Activated CD8-positive, alpha-beta memory T cell treated with anti-CD3 and anti-CD28 coated beads for 24 hours (primary cell): ENCODE results near the gene KRTAP10-1.

Source experiments
- DNase-seq: peaks from one replicate; pipeline ENCODE4 v3.0.0-alpha.2; 2020

Gene KRTAP10-1, protein sequence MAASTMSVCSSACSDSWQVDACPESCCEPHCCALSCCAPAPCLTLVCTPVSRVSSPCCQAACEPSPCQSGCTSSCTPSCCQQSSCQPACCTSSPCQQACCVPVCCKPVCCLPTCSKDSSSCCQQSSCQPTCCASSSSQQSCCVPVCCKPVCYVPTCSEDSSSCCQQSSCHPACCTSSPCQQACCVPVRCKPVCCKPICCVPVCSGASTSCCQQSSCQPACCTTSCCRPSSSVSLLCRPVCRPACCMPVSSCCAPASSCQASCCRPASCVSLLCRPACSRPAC

DNA sequence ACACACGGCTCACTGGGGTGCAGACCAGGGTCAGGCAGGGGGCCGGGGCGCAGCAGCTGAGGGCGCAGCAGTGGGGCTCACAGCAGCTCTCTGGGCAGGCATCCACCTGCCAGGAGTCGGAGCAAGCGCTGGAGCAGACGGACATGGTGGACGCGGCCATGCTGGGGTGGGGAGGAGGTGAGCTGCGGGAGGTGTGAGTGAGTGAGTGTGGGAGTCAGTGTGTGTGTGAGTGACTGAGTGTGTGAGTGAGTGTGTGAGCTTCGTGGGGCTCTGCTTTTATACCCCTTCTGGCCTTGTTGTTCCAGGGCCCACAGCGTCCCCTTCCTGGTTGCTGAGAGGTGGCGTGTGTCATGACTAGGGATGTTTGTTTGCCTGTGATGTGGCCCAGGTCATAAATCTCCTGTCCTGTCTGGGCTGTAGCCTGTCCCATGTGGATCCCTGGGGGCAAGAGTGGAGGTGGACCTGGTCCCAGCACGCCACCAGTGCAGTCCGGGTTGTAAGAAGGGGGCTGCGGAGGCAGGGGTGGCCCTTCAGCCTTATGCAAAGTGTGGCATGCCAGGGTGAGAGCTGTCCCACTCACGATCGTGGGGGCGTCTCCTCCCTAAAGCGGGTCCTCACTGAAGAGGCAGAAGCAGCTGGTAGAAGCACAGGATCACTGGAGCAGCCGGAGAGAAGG is at the start of gene KRTAP10-1:
TSS of gene KRTAP10-1 (minus strand) at position 205 of the 676 bp plus-strand sequence. CDS start at position 160, 45 bp downstream.
- peak; percentile 48 for DNase-seq

DNA sequence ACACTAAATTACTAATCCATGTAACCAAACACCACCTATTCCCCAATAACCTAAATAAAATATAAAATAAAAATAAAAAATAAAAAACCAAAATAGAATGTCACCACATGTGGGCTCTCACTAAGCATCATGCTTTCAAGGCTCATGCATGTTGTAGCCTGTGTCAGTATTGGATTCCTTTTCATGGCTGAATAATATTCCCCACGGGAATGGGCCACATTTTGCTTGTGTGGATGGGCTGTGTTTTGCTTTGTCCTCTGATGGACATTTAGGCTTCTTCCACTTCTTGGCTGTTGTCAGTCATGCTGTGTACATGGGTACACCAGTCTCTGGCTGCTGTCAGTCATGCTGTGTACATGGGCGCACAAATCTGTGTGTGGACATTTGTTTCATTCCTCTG is 49.1 kb upstream of the KRTAP10-1 start:
- no peak for DNase-seq

DNA sequence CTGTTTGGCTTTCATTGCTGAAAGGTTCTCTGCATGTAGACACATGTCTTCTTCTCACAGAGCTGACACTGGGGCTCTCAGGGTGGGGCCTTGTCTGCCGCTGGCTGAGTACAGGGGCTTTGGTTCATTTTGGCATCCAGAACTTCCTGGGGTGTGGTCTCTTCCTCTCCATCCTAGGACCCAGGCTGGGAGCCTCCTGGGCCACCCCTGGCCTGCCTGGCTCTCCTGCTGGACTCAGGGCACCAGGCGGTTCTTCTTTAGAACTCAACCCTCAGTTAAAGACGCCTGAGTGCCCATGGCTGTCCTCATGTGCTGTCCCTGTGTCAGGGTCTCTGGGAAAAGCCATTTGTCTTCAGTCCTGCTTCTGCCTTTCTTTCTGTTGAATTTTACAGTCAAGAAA is 45.9 kb upstream of the KRTAP10-1 start:
- DNase-seq = no peak

DNA sequence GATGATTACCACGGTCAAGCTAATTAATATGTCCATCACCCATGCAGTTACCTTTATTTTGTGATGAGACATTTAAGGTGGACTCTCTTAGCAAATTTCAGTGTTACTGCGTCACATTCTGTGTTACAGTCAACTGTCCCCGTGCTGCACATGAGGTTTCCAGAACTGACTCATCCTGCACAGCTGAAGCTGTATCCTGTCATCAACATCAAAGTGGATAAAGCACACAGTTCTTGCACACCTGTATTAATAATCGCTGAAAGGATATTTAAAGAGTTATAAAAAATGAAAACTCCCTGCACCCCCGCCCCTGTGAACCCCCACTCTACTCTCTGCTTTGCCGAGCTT is 43.8 kb upstream of the KRTAP10-1 start:
- no peak for DNase-seq

DNA sequence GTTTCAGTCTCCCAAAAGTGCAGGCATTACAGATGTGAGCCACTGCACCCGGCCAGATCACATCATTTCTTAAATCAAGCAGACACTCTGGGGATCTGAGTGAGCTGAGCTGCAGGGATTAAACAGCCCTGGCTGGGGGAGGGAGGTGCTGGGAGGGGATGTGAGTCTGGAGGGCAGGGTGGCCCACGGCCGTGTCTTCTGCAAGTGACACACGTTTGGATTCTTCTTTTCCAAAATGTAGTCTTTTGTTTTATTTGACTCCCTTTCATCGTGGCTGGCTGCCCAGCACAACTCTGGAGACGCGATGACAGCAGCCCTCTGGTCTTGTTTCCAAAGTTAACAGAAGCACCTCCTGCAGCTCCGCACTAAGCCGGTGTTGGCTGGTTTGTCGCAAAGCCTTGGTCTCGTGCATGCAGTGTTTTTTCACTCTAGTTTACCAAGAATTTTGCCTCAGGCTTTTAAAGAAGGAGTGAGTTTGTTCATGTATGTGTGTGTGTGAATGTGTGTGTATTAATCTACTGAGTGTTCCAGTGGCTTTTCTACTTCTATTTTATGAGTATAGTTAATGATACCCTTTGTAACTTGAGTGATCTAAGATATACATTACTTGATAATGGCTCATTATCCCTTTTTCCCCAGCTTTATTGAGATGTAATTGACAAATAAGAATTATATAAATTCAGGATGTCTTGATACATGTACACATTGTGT is 43.2 kb upstream of the KRTAP10-1 start:
- no peak for DNase-seq

DNA sequence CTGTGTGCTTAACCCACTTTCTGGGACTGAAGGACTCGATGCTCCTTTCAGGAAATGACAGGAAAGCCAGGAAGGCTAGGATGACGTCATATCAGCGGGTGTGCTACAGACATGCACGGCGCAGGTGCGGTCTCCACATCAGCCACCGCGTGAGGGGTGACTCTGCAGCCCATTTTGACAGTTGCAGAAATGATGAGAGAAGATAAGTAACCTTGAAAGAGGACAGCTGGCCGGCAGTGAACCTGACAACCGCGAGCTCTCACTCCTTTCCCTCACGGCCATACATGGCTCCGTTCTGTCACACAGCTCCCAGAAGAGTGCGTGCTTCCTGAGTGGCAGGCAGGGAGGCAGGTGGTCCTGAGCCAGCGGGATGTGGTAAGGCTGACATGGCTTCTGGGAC is 42.1 kb upstream of the KRTAP10-1 start:
- DNase-seq = peak; percentile 28

DNA sequence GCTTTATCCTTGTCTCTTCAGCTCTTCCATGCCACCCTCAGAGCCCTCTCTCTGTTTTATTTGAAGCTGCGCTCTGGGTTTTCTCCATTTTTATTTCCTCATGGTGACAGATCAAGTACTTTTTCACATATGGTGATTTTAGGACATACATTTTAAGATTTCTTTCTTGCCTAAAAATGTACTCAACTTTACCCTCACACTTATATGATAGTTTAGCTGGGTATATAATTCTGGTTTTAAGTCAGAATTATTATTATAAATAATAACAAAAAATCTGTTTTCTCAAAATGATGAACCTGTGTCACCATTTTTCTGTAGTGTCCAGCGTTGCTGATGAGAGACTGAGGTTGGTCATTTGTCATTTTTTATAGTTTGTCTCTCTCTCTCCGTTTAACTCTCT is 41.2 kb upstream of the KRTAP10-1 start:
- DNase-seq = no peak

DNA sequence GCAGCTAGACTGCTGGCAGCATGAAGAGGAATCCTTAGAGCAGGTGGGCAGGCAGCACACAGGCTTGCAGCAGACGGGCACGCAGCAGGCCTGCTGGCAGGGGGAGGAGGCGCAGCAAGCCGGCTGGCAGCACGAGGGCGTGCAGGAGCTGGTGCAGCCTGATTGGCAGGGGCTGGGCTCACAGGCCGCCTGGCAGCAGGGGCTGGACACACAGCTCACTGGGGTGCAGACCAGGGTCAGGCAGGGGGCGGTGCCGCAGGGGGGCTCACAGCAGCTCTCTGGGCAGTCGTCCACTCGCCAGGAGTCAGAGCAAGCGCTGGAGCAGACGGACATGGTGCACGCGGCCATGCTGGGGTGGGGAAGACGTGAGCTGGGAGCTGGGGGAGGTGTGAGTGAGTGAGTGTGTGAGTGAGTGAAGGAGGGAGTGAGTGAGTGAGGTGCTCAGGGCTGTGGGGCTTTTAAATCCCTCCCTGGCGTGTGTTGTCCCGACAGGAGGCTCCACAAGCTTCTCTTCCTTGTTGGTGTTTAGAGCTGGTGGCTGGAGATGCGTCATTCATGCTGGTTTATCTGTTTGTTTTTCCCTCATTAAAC is 40.3 kb upstream of the KRTAP10-1 start, which contains the start of gene KRTAP10-5:
TSS of gene KRTAP10-5 (minus strand) at position 374 of the 591 bp plus-strand sequence. CDS start at position 348, 26 bp downstream.
- DNase-seq = peak; percentile 56

DNA sequence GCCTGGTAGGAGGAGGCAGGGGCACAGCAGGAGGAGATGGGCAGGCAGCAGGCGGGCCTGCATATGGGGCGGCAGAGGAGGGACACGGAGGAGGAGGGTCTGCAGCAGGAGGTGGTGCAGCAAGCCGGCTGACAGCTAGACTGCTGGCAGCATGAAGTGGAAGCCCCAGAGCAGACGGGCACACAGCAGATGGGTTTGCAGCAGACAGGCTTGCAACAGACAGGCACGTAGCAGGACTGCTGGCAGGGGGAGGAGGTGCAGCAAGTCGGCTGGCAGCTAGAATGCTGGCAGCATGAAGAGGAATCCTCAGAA is 39.8 kb upstream of the KRTAP10-1 start:
- peak; percentile 45 for DNase-seq

DNA sequence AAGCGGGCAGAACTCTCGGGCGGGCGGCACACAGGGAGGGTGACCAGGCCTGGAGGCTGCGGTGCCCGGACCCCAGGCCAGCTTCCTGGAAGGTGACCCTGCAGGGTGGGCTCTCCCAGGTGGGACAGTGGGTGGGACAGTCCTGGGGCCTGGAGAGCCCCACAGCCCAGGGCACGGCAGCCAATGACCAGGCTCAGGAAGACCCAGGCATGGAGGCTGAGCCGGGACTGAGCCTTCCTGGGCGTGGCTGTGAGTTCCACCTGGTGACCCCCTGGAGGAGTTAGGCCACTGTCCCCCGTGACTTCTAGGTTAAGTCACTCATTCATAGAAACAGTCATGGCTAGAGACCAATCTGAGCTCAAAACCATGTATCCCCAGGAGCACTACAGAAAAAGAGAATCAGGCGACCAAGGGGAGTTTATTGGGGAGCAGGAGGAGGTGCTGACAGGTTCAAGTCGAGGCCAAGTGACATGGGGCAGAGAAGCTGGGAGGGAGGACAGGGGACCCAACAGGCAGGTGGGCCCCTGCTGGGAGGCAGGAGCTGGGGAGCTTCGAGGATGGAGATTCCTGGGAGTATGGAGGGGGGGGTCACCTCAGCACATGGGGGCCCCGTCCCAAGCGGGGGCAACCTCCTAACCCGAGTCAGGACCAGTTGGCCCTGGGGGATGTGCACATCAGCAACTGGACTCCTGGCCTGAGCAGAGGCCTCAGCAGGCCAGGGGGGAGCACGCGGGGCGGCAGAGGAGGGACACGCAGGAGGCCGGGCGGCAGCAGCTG is 39.2 kb upstream of the KRTAP10-1 start:
- peak; percentile 43 for DNase-seq

DNA sequence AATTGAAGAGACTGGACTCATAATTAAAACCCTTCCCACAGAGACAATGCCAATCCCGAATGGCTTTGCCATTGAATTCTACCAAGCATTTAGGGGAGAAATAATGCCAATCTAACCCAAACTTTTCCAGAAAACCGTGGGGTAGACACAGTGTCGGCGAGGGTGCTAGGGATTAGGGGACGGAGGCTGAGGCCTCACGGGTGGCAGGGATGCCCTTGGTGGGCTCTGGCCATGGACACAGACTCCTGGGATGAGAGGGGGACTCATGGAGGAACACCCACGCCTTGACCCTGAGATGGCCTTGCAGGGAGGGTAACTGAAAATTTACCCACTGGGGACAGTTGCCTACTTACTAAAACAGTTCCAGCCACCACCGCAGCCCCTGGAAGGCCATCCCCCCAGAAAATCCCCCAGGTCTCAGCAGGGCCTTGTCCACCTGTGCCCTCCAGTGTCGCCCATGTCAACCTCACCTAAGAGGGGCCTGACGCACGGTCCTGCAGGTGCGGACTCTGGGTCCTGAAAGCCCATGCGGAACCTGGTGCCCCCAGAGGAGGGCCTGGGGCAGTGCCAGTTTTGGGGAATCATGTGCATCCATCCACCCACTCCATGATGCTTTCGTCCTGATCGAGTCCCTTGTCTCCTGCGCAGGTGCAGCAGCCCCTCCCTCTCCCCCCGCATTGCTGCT is 38.5 kb upstream of the KRTAP10-1 start:
- peak; percentile 15 for DNase-seq

DNA sequence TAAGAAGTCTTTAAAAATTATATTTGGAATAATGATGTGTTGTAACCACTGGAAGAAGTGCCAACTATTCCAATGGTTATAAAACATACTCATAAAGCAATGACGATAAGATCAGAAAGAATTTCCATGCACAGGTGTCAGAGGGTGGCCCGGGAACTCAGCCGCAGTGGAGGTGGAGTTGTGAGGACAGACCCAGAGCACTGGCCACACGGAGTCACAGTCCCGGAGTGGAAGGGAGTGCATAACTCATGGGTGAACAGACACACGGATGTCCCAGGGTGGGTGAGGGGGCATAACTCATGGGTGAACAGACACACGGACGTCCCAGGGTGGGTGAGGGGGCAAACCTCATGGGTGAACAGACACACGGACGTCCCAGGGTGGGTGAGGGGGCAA is 36.0 kb upstream of the KRTAP10-1 start:
- no peak for DNase-seq

DNA sequence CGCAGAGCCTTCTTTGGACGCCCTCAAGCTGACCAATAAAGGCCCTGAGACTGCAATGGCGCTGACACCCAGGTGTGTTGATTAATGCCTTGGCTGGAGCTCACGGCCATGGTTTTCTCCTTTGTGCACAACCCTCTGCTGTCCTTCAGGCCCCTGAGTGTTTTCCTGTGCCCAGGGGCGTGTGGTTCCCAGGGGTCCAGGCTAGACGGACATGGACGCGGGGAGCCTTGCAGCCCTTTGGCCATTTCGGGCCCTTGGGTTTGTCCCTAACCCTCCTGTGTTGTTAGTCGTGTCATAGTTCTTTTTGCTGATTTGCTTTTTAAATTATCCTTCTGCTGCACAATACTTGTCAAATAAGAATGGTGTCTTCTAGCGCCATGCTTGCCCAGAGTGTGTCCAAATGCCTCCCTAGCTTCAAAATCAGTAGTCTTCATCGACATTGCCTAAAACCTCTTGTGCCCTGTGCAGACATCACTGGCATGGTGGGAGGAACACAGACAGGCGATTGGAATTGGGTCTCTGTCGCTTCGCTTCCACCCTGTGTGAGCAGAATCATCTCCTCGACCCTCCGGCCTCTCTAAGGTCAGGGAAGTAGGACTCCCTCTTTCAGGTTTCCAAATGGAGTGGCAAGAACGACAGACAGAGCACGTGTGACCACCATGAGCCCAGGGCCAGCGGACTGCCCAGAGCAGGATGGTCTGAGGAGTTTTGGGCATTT is 35.5 kb upstream of the KRTAP10-1 start:
- peak; percentile 33 for DNase-seq

DNA sequence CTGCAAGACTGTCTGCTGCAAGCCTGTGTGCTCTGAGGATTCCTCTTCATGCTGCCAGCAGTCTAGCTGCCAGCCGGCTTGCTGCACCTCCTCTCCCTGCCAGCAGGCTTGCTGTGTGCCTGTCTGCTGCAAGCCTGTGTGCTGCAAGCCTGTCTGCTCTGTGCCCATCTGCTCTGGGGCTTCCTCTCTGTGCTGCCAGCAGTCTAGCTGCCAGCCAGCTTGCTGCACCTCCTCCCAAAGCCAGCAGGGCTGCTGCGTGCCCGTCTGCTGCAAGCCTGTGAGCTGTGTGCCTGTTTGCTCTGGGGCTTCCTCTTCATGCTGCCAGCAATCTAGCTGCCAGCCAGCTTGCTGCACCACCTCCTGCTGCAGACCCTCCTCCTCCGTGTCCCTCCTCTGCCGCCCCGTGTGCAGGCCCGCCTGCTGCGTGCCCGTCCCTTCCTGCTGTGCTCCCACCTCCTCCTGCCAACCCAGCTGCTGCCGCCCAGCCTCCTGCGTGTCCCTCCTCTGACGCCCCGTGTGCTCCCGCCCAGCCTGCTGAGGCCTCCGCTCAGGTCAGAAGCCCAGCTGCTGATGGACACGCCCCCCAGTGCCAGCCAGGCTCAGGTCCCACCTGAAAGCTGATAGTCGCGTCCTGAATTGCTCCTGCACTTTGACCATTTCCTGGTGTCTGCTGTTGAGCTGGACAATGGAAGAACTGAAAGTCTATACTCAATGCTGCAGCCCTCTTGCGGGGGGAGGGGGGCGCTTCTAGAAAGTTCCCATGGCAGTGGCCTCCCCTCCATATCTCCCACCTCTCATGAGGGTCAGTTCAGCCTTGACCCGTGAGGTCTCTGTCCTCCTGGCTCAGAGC is 34.7 kb upstream of the KRTAP10-1 start:
- DNase-seq = peak; percentile 45

DNA sequence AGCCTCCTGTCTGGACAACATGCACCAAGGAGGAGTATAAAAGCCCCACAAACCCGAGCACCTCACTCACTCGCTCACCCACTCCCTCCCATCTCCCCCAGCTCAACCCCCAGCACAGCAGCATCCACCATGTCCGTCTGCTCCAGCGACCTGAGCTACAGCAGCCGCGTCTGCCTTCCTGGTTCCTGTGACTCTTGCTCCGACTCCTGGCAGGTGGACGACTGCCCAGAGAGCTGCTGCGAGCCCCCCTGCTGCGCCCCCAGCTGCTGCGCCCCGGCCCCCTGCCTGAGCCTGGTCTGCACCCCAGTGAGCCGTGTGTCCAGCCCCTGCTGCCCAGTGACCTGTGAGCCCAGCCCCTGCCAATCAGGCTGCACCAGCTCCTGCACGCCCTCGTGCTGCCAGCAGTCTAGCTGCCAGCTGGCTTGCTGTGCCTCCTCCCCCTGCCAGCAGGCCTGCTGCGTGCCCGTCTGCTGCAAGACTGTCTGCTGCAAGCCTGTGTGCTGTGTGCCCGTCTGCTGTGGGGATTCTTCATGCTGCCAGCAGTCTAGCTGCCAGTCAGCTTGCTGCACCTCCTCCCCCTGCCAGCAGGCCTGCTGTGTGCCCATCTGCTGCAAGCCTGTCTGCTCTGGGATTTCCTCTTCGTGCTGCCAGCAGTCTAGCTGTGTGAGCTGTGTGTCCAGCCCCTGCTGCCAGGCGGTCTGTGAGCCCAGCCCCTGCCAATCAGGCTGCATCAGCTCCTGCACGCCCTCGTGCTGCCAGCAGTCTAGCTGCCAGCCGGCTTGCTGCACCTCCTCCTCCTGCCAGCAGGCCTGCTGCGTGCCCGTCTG is 33.8 kb upstream of the KRTAP10-1 start, which contains the start of gene KRTAP10-4:
TSS of gene KRTAP10-4 (plus strand) at position 100 of the 827 bp plus-strand sequence. CDS start at position 130, 30 bp downstream.
- peak; percentile 49 for DNase-seq

DNA sequence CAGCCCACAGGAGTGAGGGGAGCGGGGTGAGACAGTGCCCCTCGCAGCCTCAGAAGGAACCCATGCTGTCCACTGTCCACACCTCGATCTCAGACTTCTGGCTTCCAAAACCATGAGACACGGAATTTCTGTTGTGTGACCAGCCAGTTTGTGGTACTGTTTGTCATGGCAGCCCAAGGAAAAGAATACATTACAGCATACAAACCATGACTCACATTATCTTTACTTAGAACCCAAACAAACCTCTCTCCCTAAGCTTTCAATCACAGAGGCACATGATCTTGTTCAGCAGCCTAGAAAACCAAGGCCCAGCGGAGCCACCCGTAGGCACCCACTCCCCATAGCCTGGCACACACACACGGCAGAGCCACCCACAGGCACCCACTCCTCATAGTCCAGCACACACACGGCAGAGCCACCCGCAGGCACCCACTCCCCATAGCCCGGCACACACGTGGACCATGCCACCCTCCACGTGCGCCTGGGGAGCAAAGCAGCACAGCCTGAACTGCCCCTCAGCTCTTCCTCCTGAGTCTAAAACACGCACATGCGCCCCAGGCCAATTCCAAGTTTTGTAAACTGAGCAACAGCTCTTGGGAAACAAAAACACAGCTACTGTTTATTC is 33.1 kb upstream of the KRTAP10-1 start:
- peak; percentile 19 for DNase-seq

DNA sequence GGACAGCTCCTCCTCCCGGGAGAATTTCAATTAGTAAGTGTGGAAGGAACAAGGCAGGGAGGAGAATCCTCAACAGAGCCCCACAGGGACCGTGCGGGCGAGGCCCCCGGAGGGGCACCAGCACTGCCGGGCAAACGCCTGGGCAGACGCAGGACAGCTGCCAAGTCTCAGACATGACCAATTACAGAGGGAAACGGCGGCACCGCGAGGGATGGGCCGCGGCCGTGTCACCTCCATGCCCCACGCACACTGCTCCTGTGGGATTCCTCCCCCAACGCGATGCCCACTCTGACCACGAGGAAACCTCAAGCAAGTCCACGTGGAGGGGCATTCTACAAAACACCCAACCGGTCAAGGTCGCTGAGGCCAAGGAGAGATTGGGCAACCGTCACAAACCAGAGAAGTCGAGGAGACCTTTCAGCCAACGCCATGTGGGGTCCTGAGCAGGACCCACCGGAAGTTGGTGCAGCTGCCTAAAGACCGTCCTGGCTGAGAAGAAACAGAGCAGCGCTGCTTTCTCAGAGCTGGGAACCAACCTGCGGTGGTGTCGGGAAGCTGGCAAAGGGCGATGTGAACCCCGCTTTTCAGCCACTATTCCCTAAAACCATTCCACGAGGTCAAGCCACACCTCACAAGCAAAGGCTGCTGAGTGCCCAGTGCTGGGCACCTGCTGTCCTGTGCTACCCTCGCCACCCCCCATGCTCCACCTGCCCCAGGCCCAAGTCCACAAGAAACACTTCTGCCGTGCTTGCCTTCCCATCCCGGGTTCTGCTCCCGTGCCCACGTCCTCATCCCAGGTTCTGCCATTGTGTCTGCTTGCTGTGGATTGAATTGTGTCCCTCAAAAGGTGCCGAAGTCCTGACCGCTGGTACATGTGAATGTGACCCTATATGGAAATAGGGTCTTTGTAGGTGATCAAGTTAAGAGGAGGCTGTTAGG is 32.1 kb upstream of the KRTAP10-1 start:
- peak; percentile 47 for DNase-seq

DNA sequence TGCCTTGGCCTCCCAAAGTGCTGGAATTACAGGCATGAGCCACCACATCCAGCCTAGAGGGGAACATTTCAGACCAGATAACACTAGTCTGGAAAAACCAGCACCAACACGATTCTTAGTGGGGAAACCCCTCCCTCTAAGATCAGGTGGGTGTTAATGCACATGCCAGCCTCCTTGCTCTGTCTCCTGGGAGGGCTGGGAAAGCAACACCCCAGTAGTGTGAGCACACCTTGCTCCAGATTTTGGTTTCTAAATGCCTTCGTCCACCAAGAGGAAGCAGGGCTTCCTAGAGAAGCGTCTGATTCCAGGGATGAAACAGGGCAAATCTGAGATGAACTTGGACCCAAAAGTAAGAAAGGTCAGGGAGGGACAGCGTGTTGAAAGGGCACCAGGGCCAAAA is 31.3 kb upstream of the KRTAP10-1 start:
- peak; percentile 35 for DNase-seq
